Measurements from ENCODE around the gene TROAP. TPM values are rescaled to one million over a fixed set of nuclear protein-coding genes. Genes with fewer than 3 reads are reported as not detected.

The TROAP gene
- total and polyA plus RNA-seq, 9 of the 15 experiments (the other 6 are each of a cell fraction or from before 2014, with no cell fraction given) = 46.4 to 171 (median 59.8) TPM

DNA sequence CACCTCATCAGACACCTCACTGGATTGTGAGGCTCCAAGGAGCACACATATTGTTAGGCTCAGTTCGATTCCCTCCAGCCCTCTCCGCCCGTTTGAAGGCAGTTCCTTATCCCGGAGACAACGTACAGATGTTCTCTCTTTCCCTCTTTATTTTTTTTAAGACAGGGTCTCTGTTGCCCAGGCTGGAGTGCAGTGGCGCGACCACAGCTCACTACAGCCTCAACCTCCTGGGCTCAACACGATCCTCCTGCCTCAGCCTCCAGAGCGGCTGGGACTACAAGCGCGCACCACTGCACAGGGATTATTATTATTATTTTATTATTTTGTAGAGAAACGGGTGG is 718 bp upstream of the TROAP start (continued):
- TF ChIP-seq, protein P1, sequence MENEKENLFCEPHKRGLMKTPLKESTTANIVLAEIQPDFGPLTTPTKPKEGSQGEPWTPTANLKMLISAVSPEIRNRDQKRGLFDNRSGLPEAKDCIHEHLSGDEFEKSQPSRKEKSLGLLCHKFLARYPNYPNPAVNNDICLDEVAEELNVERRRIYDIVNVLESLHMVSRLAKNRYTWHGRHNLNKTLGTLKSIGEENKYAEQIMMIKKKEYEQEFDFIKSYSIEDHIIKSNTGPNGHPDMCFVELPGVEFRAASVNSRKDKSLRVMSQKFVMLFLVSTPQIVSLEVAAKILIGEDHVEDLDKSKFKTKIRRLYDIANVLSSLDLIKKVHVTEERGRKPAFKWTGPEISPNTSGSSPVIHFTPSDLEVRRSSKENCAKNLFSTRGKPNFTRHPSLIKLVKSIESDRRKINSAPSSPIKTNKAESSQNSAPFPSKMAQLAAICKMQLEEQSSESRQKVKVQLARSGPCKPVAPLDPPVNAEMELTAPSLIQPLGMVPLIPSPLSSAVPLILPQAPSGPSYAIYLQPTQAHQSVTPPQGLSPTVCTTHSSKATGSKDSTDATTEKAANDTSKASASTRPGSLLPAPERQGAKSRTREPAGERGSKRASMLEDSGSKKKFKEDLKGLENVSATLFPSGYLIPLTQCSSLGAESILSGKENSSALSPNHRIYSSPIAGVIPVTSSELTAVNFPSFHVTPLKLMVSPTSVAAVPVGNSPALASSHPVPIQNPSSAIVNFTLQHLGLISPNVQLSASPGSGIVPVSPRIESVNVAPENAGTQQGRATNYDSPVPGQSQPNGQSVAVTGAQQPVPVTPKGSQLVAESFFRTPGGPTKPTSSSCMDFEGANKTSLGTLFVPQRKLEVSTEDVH (IDR thresholded peaks at IDR 0.05; ENCODE audit: low read depth, partially characterized antibody) = peak; percentile 40
- TF ChIP-seq HDAC1 (IDR thresholded peaks at IDR 0.05) (no peak; a peak in 1 of 4 replicates), POLR2A (conservative IDR thresholded peaks at IDR 0.05) (0 out of 2 replicates have a peak, but pooled peaks have one; percentile 25), ZNF583 (CRISPR knock-in tag; IDR thresholded peaks at IDR 0.05) (0 out of 2 replicates have a peak, but pooled peaks have one; percentile 6), FOS (IDR thresholded peaks at IDR 0.05; ENCODE audit: extremely low read depth, insufficient read length) (no peak), TCF7 (IDR thresholded peaks at IDR 0.05; ENCODE audit: borderline replicate concordance) (peak; percentile 37; the same call in 1 of the 2 replicates), NFIC (IDR thresholded peaks at IDR 0.05) (0 out of 2 replicates have a peak, but pooled peaks have one; percentile 9), KDM5B (IDR thresholded peaks at IDR 0.05; ENCODE audit: insufficient replicate concordance, low read depth, low read length) (peak; percentile 69), TBP (optimal IDR thresholded peaks at IDR 0.05; ENCODE audit: low read depth, low read length) (no peak), THRA (IDR thresholded peaks at IDR 0.05) (no peak), IRF9 (tag; IDR thresholded peaks at IDR 0.05) (no peak), MAFK (IDR thresholded peaks at IDR 0.05; ENCODE audit: low read length) (no peak), GABPA (tag; conservative IDR thresholded peaks at IDR 0.05; ENCODE audit: low read depth) (0 out of 2 replicates have a peak, but pooled peaks have one; percentile 44), GABPB1 (CRISPR knock-in tag; IDR thresholded peaks at IDR 0.05) (no peak), ATF6 (CRISPR knock-in tag; IDR thresholded peaks at IDR 0.05) (peak; percentile 63; the same call in 1 of the 2 replicates)
- TF ChIP-seq, protein P2, sequence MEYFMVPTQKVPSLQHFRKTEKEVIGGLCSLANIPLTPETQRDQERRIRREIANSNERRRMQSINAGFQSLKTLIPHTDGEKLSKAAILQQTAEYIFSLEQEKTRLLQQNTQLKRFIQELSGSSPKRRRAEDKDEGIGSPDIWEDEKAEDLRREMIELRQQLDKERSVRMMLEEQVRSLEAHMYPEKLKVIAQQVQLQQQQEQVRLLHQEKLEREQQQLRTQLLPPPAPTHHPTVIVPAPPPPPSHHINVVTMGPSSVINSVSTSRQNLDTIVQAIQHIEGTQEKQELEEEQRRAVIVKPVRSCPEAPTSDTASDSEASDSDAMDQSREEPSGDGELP (CRISPR knock-in tag; IDR thresholded peaks at IDR 0.05; ENCODE audit: borderline replicate concordance) = peak; percentile 9; the same call in 1 of the 2 replicates
- TF ChIP-seq, protein P3, sequence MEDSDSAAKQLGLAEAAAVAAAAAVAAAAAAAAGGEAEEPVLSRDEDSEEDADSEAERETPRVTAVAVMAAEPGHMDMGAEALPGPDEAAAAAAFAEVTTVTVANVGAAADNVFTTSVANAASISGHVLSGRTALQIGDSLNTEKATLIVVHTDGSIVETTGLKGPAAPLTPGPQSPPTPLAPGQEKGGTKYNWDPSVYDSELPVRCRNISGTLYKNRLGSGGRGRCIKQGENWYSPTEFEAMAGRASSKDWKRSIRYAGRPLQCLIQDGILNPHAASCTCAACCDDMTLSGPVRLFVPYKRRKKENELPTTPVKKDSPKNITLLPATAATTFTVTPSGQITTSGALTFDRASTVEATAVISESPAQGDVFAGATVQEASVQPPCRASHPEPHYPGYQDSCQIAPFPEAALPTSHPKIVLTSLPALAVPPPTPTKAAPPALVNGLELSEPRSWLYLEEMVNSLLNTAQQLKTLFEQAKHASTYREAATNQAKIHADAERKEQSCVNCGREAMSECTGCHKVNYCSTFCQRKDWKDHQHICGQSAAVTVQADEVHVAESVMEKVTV (CRISPR knock-in tag; IDR thresholded peaks at IDR 0.05) = peak; percentile 32; the same call in 1 of the 2 replicates

Data from K562 (cell line).